GM12865 (cell line): ENCODE measurements around the gene PLEKHA6.

ENCODE experiments used
- DNase-seq: peaks from one replicate; pipeline ENCODE4 v3.0.0; 2010; ENCODE audit warnings: low read depth
- H3K4me3 ChIP-seq: 2 replicates; pipeline ENCODE4 v1.5.1; 2011; ENCODE audit warnings: mild to moderate bottlenecking, low read depth, low read length, control low read depth
- CTCF ChIP-seq: IDR thresholded peaks from 2 replicates; pipeline ENCODE4 v1.5.1; 2011; ENCODE audit warnings: low read length, control low read depth, low read depth, inconsistent platforms; ENCODE audit not compliant: insufficient read depth; ENCODE audit errors: missing control alignments

PLEKHA6 gene

GRCh38 chr1:204228896-204229295, 130.8 kb downstream of the PLEKHA6 start:
- no peak for TF ChIP-seq CTCF
- no peak overlapping the region for H3K4me3 ChIP-seq

DNA sequence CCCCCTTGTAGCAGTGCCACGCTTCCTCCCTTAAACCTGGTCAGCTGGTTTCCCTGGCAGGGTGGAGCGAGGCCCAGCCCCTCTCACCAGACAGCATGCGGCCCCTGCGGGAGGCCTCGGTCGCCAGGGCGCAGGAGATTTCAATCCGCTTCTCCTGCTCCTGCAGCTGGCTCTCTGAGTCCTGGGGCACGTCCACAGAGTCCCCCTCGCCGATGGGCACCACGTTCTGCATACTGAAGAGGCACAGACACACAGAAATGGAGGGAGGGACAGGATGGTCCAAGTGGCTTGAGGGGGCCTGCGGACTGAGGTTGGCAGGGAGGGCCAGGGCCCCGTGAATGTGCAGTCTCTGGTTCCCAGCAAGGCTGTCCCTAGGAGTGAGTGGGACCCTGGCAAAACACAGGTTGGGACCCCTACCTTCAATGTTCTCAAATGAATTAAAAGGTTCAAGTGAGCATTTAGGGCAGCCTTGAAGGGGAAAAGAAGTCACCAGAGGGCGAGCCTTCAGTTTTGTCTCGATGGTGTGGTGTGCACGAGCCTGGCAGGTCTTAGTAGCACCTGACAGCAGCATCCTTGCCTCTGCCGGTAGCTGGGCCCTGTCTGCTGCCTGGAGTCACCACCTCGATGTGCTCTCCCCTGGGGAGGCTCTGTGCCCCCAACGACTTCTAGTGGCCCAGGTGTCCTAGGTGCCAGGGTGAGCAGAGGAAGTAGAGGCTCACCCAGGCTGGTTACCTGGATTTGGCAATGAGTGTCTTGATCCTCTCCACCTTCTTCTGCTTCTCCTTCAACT, 131.5 kb downstream of the PLEKHA6 start:
- TF ChIP-seq CTCF, result no peak
- H3K4me3 ChIP-seq, result no peak overlapping the region
- DNase-seq, result no peak

More at GRCh38 chr1:204228896-204229295, 130.8 kb downstream of the PLEKHA6 start:
- DNase-seq, result no peak

DNA sequence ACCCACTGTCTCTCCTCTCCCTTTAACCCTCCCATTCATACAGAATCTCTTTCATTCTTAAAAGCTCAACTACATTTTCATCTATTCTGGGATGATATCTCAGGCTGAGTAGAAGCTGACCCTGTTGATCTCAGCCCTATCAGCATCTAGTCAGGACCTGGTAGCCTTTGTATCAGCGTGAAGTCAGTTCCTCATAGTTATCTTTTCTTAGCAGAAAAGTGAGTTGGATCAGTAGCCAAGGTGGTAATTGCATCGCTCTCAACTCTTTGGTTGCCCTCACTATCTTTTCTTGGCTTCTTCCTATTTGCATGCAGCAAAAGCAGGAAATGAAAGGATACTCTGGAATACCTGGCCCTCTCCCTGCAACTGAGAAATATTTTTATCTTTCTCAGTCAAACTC, 132.4 kb downstream of the PLEKHA6 start:
- H3K4me3 ChIP-seq, result no peak overlapping the region
- no peak for DNase-seq
- no peak for TF ChIP-seq CTCF

GRCh38 chr1:204225841-204226735, 133.6 kb downstream of the PLEKHA6 start:
- no peak for DNase-seq
- no peak overlapping the region for H3K4me3 ChIP-seq
- no peak for TF ChIP-seq CTCF

- DNase-seq, result no peak
- no peak for TF ChIP-seq CTCF
- H3K4me3 ChIP-seq, result no peak overlapping the region
These were observed 135.1 kb downstream of the PLEKHA6 start for GRCh38 chr1:204224655-204225054.

DNA sequence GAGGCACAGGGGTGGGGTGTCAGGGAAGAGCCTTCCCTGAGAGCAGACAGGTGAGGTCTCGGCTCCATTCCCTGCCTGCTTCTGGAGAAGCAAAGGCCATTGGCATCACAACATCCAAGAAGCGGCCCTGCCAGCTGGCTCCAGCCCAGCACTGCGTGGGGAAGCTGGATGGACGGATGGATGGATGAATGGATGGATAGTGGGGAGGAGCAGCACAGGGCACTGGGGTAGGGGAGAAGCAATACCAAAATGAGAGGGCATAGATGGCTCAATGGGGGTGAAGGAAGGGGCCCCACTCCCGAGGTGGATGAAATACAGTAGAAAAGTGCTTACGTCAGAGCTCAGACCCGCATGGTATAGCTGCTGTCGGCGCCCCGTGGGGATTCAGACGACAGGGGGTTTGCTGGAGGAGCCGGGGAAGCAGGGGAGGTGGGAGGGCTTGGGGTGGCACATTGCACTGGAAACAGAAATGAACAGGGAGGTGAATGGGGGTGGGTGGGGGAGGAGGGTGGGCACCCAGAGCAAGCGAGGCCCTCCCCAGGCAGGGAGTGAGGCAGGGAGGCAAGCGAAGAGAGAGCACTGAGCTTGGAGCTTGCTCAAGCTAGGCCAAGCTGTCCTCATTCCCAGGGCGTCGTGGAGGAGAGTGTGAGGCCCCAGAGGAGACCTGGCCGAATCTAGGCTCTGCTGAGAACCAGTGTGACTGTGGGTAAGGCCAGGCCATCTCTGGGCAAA, 136.4 kb downstream of the PLEKHA6 start:
- DNase-seq, result no peak
- no peak for TF ChIP-seq CTCF
- no peak overlapping the region for H3K4me3 ChIP-seq
